ENCODE results near the gene RPP25L. TPM values are rescaled to one million over a fixed set of nuclear protein-coding genes. Genes with fewer than 3 reads are reported as not detected.

Gene RPP25L
- total RNA-seq, 1 experiment from 2014 or later, result 17.2 TPM

DNA sequence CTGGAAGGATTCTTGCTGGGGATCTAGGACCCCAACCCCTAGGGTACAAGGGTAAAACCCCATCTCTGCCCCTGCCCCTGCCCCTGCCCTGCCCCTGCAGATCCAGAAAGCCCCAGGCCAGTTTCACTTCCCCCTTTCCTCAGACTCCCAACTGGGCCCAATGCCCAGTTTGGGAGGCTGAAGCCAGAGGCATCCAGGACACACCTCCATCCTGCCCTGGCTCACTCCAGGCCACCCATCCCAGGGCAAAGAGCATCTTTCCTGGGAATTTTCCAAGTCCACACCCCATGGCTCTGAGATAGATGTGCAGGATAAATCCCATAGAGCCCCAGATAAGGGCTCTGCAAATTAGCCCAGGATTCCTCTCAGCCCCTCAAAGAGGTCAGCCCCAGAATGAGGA, 39.8 kb downstream of the RPP25L start:
- Histone ChIP-seq H4K91ac (ENCODE audit: insufficient read length, low read depth, low read length) (no peak overlapping the region), H2BK15ac (ENCODE audit: low read depth, low read length) (no peak overlapping the region), H4K8ac (replicated peaks; ENCODE audit: insufficient read length, low read depth, low read length) (no peak overlapping the region), H2BK120ac (ENCODE audit: low read depth, low read length, poor library complexity, severe bottlenecking) (no peak overlapping the region), H3K4me2 (ENCODE audit: insufficient read depth, insufficient read length, low read length) (no peak overlapping the region), H3K27me3 (ENCODE audit: insufficient read depth, low read length) (peaks cover under 1% of the 10 kb centered on the region; the same call in 1 of the 2 replicates), H2AFZ (ENCODE audit: low read length) (no peak overlapping the region), H3K27ac (ENCODE audit: insufficient read length, low read depth, low read length) (no peak overlapping the region), H4K5ac (ENCODE audit: insufficient read length, low read depth, low read length) (no peak overlapping the region), H3K18ac (ENCODE audit: insufficient read length, low read depth, low read length) (no peak overlapping the region), H3K14ac (ENCODE audit: insufficient read depth, low read length) (no peak overlapping the region), H2BK12ac (ENCODE audit: insufficient read length, low read depth, low read length) (no peak overlapping the region), H3K23me2 (ENCODE audit: insufficient read length, low read depth, low read length, poor library complexity, severe bottlenecking) (no peaks in the 10 kb centered on the region), H2AK5ac (ENCODE audit: insufficient read length, low read length) (no peak overlapping the region), H3K79me1 (ENCODE audit: insufficient read depth, low read depth, low read length, poor library complexity, severe bottlenecking) (no peaks in the 10 kb centered on the region), H3K56ac (ENCODE audit: insufficient read length, low read depth, low read length) (no peak overlapping the region), H3K79me2 (ENCODE audit: insufficient read depth, low read length) (no peaks in the 10 kb centered on the region), H2BK20ac (ENCODE audit: low read depth, low read length, poor library complexity, severe bottlenecking) (no peak overlapping the region), H2BK5ac (ENCODE audit: insufficient read length, low read length) (no peak overlapping the region), H3K23ac (ENCODE audit: insufficient read length, low read depth, low read length) (no peak overlapping the region), H3K4ac (ENCODE audit: low read depth, low read length) (no peak overlapping the region), H3K4me1 (ENCODE audit: insufficient read depth, low read length) (peaks cover 4% of the 10 kb centered on the region; the same call in 1 of the 2 replicates), H3T11ph (ENCODE audit: low read length) (no peak overlapping the region), H4K20me1 (ENCODE audit: control insufficient read depth, insufficient read depth, insufficient read length) (peaks cover 4% of the 10 kb centered on the region), H3K9me3 (ENCODE audit: control insufficient read depth, low read depth, low read length) (no peaks in the 10 kb centered on the region), H3K9ac (ENCODE audit: extremely low read depth, insufficient read length, low read length) (no peak overlapping the region)
- TF ChIP-seq, protein P1, sequence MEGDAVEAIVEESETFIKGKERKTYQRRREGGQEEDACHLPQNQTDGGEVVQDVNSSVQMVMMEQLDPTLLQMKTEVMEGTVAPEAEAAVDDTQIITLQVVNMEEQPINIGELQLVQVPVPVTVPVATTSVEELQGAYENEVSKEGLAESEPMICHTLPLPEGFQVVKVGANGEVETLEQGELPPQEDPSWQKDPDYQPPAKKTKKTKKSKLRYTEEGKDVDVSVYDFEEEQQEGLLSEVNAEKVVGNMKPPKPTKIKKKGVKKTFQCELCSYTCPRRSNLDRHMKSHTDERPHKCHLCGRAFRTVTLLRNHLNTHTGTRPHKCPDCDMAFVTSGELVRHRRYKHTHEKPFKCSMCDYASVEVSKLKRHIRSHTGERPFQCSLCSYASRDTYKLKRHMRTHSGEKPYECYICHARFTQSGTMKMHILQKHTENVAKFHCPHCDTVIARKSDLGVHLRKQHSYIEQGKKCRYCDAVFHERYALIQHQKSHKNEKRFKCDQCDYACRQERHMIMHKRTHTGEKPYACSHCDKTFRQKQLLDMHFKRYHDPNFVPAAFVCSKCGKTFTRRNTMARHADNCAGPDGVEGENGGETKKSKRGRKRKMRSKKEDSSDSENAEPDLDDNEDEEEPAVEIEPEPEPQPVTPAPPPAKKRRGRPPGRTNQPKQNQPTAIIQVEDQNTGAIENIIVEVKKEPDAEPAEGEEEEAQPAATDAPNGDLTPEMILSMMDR (conservative IDR thresholded peaks at IDR 0.05), result no peak
- no peak for DNase-seq
- Mint-ChIP-seq H3K27me3 (ENCODE audit: low read depth) (peaks cover 38% of the 10 kb centered on the region), H3K27ac (no peak overlapping the region; a peak in 1 of 7 replicates), H3K9me3 (no peaks in the 10 kb centered on the region; a peak in 1 of 5 replicates), H3K36me3 (ENCODE audit: insufficient read depth in 1 of 3, low read depth in 3 of 3) (no peaks in the 10 kb centered on the region), H3K4me3 (no peak overlapping the region), H3K4me1 (peaks cover 37 to 52% of the 10 kb centered on the region in 2 experiments)
